ENCODE measurements around the gene PPA1.
"Not testable (repeated sequence)": the region's sequence is repeated elsewhere in the genome, so short reads cannot be mapped to it uniquely, and the experiment has no call there.

Gene PPA1
- 100 to 383 reads per million in 2 experiments for total RNA-seq

- peak; percentile 99 for DNase-seq (ENCODE audit: low read depth)
Measured at GRCh38 chr10:70233109-70233938, at the start of gene PPA1. Gene PPA1 (minus strand): TSS chr10:70233429. CDS start chr10:70233327, 102 bp downstream.

- DNase-seq (ENCODE audit: low read depth) = no peak
Measured at GRCh38 chr10:70281609-70282008, 48.4 kb upstream of the PPA1 start.

GRCh38 chr10:70280099-70280498 is 46.9 kb upstream of the PPA1 start:
- DNase-seq (ENCODE audit: low read depth) = no peak

- no peak for DNase-seq (ENCODE audit: low read depth)
Measured at GRCh38 chr10:70277396-70278030, 44.3 kb upstream of the PPA1 start.

- no peak for DNase-seq (ENCODE audit: low read depth)
Measured at GRCh38 chr10:70274643-70275042, 41.4 kb upstream of the PPA1 start.

- no peak for DNase-seq (ENCODE audit: low read depth)
Measured at GRCh38 chr10:70272925-70273316, 39.7 kb upstream of the PPA1 start.

- no peak for DNase-seq (ENCODE audit: low read depth)
Measured at GRCh38 chr10:70271996-70272924, 39.0 kb upstream of the PPA1 start.

- no peak for DNase-seq (ENCODE audit: low read depth)
Measured at GRCh38 chr10:70270952-70271351, 37.7 kb upstream of the PPA1 start.

GRCh38 chr10:70269741-70270140 is 36.5 kb upstream of the PPA1 start:
- no peak for DNase-seq (ENCODE audit: low read depth)

GRCh38 chr10:70268376-70268775 is 35.1 kb upstream of the PPA1 start:
- no peak for DNase-seq (ENCODE audit: low read depth)

GRCh38 chr10:70267161-70267933 is 34.1 kb upstream of the PPA1 start:
- DNase-seq (ENCODE audit: low read depth) = no peak

GRCh38 chr10:70266701-70267100 is 33.5 kb upstream of the PPA1 start:
- DNase-seq (ENCODE audit: low read depth) = no peak

GRCh38 chr10:70266056-70266455 is 32.8 kb upstream of the PPA1 start:
- no peak for DNase-seq (ENCODE audit: low read depth)

GRCh38 chr10:70265032-70265689 is 31.9 kb upstream of the PPA1 start:
- DNase-seq (ENCODE audit: low read depth) = no peak

- no peak for DNase-seq (ENCODE audit: low read depth)
Measured at GRCh38 chr10:70260734-70261133, 27.5 kb upstream of the PPA1 start.

GRCh38 chr10:70260259-70260658 is 27.0 kb upstream of the PPA1 start:
- no peak for DNase-seq (ENCODE audit: low read depth)

- no peak for DNase-seq (ENCODE audit: low read depth)
Measured at GRCh38 chr10:70258216-70258615, 25.0 kb upstream of the PPA1 start.

GRCh38 chr10:70257816-70258215 is 24.6 kb upstream of the PPA1 start:
- not testable (repeated sequence) for DNase-seq (ENCODE audit: low read depth)

- no peak for DNase-seq (ENCODE audit: low read depth)
Measured at GRCh38 chr10:70256463-70256862, 23.2 kb upstream of the PPA1 start.

- DNase-seq (ENCODE audit: low read depth) = no peak
Measured at GRCh38 chr10:70255329-70256299, 22.4 kb upstream of the PPA1 start.
